Measurements from ENCODE around the gene DNASE2B. TPM values are rescaled to one million over a fixed set of nuclear protein-coding genes. Genes with fewer than 3 reads are reported as not detected.

The DNASE2B gene
- total RNA-seq, result not detected in 2 replicates

- no peak for DNase-seq (ENCODE audit: low read depth, low spot score)
Measured at GRCh38 chr1:84398175-84399155, at the start of gene DNASE2B. TSS of gene DNASE2B (plus strand) at chr1:84398484. CDS start at chr1:84398565, 81 bp downstream.

GRCh38 chr1:84348759-84349158, 49.5 kb upstream of the DNASE2B start:
- no peak for DNase-seq (ENCODE audit: low read depth, low spot score)

DNA sequence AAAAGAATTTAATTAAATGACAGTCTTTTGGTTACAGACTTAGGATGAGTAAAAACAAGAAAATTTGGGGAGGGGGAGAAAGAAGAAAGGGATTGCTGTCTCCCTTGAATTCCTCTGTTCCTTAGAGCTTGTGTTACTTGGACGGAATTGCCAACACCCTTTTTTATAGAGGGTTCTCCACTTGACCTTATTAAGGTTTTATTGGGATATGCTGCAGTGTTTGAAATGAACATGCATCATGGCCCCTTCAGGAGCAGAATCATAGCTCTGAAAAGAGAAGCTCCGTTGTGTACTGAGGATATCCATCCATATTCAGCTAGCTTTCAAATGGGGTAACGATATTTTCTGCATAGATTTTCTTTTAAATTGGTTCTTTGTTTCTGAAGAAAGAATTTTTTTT, 48.2 kb upstream of the DNASE2B start:
- no peak for DNase-seq (ENCODE audit: low read depth, low spot score)

DNA sequence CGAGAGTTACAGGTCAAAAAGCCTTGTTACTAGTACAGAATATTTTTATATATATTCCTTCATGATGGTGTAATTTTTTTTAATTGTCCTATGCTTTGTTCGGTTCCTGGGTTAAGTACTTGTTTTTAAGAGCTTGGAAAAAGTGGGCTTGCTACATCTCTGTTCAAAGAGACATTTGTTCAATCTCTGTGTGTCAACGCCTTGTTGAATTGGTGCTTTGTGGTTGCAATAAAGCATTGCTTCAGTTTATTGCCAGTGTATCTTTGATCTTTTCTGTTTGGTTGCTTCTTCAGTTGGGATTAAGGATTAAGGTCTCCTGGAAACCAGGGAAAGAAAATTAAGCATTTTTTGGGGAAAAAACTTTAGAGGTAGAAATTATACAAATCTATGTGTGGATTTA, 47.7 kb upstream of the DNASE2B start:
- no peak for DNase-seq (ENCODE audit: low read depth, low spot score)

GRCh38 chr1:84352298-84353106, 45.8 kb upstream of the DNASE2B start:
- DNase-seq (ENCODE audit: low read depth, low spot score), result no peak

- DNase-seq (ENCODE audit: low read depth, low spot score), result no peak
Measured at GRCh38 chr1:84353695-84354094, 44.6 kb upstream of the DNASE2B start.

DNA sequence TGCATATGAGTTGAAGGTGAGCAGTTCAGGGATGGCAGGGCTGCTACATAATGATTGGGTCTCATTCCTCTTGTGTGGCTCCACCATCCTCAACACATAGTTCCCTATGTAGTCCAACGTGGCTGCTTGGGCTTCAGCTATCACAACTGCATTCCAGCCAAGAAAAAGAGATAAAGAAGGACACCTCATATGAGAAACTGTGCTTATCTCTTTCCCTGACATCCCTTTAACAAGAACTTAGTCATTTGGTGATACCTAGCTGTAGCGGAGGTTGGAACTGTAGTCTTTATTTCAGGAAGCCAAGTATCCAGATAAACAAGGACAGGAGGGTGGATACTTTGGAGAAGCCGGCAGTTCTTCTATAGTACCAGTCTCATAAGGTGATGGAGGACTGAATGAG, 42.7 kb upstream of the DNASE2B start:
- no peak for DNase-seq (ENCODE audit: low read depth, low spot score)

DNA sequence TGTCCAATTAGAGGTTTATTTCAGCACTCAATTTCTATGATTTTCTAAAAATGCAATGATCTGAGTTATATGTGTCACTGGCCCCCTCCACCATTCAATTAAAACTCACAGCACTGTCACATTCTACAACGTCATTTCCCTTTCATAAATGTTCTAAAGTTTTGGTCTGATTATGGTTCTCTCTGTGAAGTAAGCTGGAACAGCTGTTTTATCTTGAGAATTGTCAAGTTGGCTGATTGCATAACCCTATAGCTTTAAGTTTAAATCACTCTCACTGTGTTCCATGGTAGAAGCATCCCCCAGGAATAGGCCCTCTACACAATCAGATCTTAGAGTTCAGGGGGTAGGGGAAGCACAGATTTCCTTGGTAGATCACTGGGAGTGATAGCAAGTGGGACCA, 41.4 kb upstream of the DNASE2B start:
- DNase-seq (ENCODE audit: low read depth, low spot score), result no peak

DNA sequence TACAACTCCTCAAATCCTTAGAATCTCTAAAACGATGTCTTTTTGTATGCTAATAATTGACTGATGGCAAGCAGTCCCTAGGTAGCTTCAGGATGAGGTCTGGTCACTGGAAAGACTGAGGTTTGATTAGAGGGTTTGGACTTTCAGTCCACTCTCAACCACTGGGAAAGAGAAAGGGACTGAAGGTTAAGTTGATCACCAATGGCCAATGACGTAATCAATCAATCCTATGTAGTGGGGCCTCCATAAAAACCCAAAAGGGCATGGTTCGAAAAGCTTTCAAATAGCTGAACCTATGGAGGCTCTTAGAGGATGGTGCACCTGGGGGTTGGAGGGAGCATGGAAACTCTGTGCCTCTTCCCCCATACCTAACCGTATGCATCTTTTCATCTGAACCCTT, 39.6 kb upstream of the DNASE2B start:
- DNase-seq (ENCODE audit: low read depth, low spot score), result no peak

- no peak for DNase-seq (ENCODE audit: low read depth, low spot score)
Measured at GRCh38 chr1:84360316-84360715, 38.0 kb upstream of the DNASE2B start.

GRCh38 chr1:84361796-84362195, 36.5 kb upstream of the DNASE2B start:
- DNase-seq (ENCODE audit: low read depth, low spot score), result no peak

- no peak for DNase-seq (ENCODE audit: low read depth, low spot score)
Measured at GRCh38 chr1:84363019-84363418, 35.3 kb upstream of the DNASE2B start.

DNA sequence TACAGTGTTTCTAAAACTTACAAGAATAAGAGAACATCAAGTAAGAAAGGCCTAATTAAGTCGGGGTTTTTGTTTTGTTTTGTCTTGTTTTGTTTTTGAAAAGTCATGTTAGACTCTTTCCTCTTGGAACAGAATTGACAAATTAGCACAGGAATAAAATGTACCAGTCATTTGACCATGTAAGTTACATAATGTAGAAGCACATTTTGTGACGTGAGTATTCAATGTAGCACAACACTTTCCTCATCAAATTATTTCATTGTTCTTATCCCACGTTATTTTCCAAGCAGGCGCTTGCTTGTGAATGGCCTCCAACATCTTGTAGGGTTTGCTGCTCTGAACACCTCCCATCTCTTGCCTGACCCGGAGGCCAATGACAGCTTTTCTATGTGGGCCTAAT, 34.7 kb upstream of the DNASE2B start:
- DNase-seq (ENCODE audit: low read depth, low spot score), result no peak

- DNase-seq (ENCODE audit: low read depth, low spot score), result peak; percentile 97
Measured at GRCh38 chr1:84365225-84366221, 32.8 kb upstream of the DNASE2B start.

- no peak for DNase-seq (ENCODE audit: low read depth, low spot score)
Measured at GRCh38 chr1:84366786-84367185, 31.5 kb upstream of the DNASE2B start.

DNA sequence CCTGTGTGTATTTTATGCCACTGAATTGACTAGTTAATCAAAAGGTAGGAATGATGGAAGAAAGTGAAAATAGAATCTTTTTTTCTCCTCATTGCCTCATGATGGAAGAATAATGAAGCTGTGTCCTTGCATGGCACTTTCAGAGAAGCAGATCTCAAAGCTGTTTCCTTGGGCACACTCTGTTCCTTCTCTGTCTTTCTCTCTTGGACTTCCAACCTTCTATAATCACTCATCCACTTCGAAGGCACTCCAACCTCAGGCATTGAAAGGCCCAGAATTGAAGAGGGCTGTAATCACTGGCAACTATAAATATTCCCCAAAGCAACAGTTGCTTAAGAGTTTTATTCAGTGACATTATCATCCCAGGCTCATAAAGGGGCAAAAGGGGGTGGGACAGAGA, 31.1 kb upstream of the DNASE2B start:
- DNase-seq (ENCODE audit: low read depth, low spot score), result no peak

DNA sequence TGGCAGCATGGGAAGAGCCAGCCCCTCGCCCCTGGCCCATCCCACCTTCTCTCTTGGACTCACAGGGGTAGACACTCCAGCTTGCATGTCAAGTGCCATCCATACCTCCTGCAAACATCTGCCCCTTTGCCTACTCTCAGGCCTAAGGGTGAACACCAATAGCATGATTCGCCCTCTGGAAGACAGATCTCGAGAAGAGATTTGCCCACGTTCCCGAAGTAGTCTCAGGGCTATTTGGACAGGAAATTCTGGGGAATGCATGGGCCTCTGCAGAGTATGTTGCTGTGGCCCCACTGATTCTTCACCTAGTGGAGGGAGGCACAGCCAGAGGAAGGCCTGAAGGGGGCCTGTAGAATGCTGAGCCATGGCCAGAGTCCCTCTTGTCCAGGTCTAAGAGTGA, 29.8 kb upstream of the DNASE2B start:
- DNase-seq (ENCODE audit: low read depth, low spot score), result no peak

GRCh38 chr1:84370266-84370665, 28.0 kb upstream of the DNASE2B start:
- no peak for DNase-seq (ENCODE audit: low read depth, low spot score)

DNA sequence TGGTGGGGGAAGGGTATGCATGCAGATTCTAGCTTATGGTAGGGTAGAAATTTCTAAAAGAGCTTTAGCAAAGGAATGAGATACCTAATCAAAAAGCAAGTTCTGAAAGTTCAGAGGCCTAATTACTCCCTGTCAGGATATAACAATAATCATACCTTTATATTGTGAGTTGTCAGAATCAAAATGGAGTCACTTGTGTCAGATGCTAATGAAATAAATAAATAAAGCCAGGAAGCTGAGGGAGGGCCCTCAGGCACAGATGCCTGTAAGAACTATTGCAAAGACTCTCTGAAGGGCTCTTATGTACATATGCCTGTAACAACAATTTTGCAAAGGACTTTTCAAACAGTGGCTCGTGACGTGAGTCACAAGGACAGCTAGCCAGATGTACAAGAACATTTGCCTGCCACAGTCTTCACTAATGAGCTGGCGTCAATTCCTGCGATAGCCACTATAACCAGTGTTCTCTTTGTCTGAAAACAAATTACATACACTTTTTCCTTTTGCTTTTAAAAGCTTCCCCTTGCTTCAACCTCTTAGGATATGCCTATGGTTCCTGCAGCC, 27.4 kb upstream of the DNASE2B start:
- no peak for DNase-seq (ENCODE audit: low read depth, low spot score)

GRCh38 chr1:84373436-84374141, 24.7 kb upstream of the DNASE2B start:
- no peak for DNase-seq (ENCODE audit: low read depth, low spot score)
